Esophagus muscularis mucosa (tissue), 4 donors: ENCODE measurements around the gene SLC39A2. TPM values are rescaled to one million over a fixed set of nuclear protein-coding genes. Genes with fewer than 3 reads are reported as not detected.

Source experiments
- DNase-seq: peaks from one replicate; pipeline ENCODE4 v3.0.0-alpha.2; 2017; ENCODE audit errors: extremely low spot score
- H3K27ac ChIP-seq, 4 donors: fragments of 200-600 bp; sonication (generic); replicated peaks in 1 of 4; 1 replicate in 3 of 4; 2 replicates in 1 of 4; pipeline ENCODE4 v1.5.1; 2016 to 2019; ENCODE audit warnings: mild to moderate bottlenecking in 1 of 4
- H3K27me3 ChIP-seq, 4 donors: fragments of 200-600 bp; sonication (generic); one replicate each; pipeline versions ENCODE4 v1.5.1 to v1.6.0; 2016 to 2019
- H3K36me3 ChIP-seq, 4 donors: fragments of 200-600 bp; sonication (generic); one replicate each; pipeline ENCODE4 v1.5.1; 2016 to 2019
- H3K4me1 ChIP-seq, 4 donors: fragments of 200-600 bp; sonication (generic); one replicate each; pipeline ENCODE4 v1.5.1; 2016 to 2019
- H3K4me3 ChIP-seq, 4 donors: fragments of 200-600 bp; sonication (generic); 1 replicate in 2 of 4; 2 replicates in 2 of 4; pipeline ENCODE4 v1.5.1; 2016 to 2019; ENCODE audit warnings: mild to moderate bottlenecking in 4 of 4, moderate library complexity in 1 of 4
- H3K9me3 ChIP-seq, 4 donors: fragments of 200-600 bp; sonication (generic); 1 replicate in 3 of 4; 2 replicates in 1 of 4; pipeline ENCODE4 v1.5.1; 2016 to 2019
- EP300 ChIP-seq: sonication (generic); formaldehyde crosslinking; IDR thresholded peaks from one replicate; pipeline ENCODE4 v1.6.1; 2017; ENCODE audit warnings: antibody characterized with exemption
- POLR2A ChIP-seq: fragments of 450-650 bp; IDR thresholded peaks from one replicate; pipeline ENCODE4 v1.6.1; 2017; ENCODE audit warnings: antibody characterized with exemption, moderate library complexity, mild to moderate bottlenecking, low read depth
- POLR2AphosphoS5 ChIP-seq, 2 donors: sonication (generic); formaldehyde crosslinking; IDR thresholded peaks; one replicate each; pipeline ENCODE4 v1.6.1; 2017; ENCODE audit warnings: antibody characterized with exemption in 2 of 2
- WGBS: methylation state at CpG from one replicate; pipeline ENCODE4 v1.1.5; 2018; 5-methylcytosine and 5-hydroxymethylcytosine counted together
- intact Hi-C: fragments of 100-400 bp; cut with DNase I; formaldehyde crosslinking; loops from one replicate; pipeline ENCODE4 v1.15.1; 2023
- total RNA-seq, 4 donors: library from RNA; depleted of rRNA; stranded (reverse); fragments of >200 nt; gene quantifications; one replicate each; pipeline versions ENCODE4 v1.1.0 to v1.2.1, GENCODE V29; 2016
- TF ChIP-seq, protein P1 (sequence below), 3 experiments: fragments of 200-600 bp in 2 of 3; fragments of 450-650 bp in 1 of 3; sonication (generic) in 2 of 3; IDR thresholded peaks; one replicate each; pipeline ENCODE4 v1.5.1; 2017 to 2019; ENCODE audit warnings: antibody characterized with exemption in 3 of 3, mild to moderate bottlenecking in 2 of 3, moderate library complexity in 1 of 3

The SLC39A2 gene
- total RNA-seq, 4 donors from 2014 or later, result not detected

DNA sequence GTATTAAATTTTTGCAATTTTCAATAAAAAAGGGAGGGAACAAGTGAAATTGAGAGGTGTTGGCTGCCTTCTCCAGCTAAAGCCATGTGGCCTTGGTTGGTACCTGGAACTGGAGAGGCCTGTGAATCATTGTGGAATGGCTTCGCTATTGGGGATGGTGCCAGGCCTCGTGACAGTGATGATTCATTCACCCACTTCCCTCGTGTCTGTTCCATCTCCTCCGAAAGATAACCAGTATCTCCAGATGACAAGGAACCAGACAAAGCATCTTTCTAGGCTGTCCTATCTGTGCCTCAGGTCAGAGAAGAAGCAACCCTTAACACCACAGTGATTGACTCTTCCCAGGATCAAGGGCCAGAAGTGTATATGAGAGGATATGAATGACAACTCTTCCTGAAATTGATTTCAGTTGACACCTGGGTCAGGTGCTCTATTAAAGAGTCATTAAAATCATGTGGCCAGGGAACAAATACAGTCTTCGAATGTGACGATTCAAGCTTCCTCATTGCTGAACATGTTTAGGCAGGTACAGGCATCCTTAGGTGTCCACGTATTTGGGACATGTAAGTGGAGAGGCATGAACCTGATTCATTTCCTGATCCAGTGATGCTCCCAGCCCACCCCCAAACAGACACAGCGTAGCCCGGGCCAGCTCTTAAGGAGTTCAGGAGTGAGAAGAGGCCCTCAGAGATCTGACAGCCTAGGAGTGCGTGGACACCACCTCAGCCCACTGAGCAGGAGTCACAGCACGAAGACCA, 42.8 kb downstream of the SLC39A2 start, which contains the start of gene RNASE7:
RNASE7 (plus strand) TSS at position 687 of the 758 bp plus-strand sequence. CDS start 631 bp downstream, outside the sequence.
- H3K27ac ChIP-seq, result no peak within 1 kb of the TSS
- H3K4me1 ChIP-seq, result peaks cover 44 to 48% (median 45%) of the 10 kb centered on the region in 4 donors
- WGBS, result 76% methylated on average over 11 of the region's 11 CpGs
- no peaks in the 10 kb centered on the region for H3K9me3 ChIP-seq
- intact Hi-C loops, result loop anchor here (10.0 kb wide), 1 partner anchor 187 kb away; no protein-coding TSS in a partner anchor
- DNase-seq, result no peak
- H3K36me3 ChIP-seq, result no peaks in the 10 kb centered on the region
- no peak within 1 kb of the TSS for H3K4me3 ChIP-seq
- no peaks in the 10 kb centered on the region for H3K27me3 ChIP-seq
- TF ChIP-seq, protein P1, sequence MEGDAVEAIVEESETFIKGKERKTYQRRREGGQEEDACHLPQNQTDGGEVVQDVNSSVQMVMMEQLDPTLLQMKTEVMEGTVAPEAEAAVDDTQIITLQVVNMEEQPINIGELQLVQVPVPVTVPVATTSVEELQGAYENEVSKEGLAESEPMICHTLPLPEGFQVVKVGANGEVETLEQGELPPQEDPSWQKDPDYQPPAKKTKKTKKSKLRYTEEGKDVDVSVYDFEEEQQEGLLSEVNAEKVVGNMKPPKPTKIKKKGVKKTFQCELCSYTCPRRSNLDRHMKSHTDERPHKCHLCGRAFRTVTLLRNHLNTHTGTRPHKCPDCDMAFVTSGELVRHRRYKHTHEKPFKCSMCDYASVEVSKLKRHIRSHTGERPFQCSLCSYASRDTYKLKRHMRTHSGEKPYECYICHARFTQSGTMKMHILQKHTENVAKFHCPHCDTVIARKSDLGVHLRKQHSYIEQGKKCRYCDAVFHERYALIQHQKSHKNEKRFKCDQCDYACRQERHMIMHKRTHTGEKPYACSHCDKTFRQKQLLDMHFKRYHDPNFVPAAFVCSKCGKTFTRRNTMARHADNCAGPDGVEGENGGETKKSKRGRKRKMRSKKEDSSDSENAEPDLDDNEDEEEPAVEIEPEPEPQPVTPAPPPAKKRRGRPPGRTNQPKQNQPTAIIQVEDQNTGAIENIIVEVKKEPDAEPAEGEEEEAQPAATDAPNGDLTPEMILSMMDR (IDR thresholded peaks at IDR 0.05), result no peak
- TF ChIP-seq EP300, result no peak
- TF ChIP-seq POLR2AphosphoS5 (IDR thresholded peaks at IDR 0.05), result no peak
- no peak for TF ChIP-seq POLR2A

DNA sequence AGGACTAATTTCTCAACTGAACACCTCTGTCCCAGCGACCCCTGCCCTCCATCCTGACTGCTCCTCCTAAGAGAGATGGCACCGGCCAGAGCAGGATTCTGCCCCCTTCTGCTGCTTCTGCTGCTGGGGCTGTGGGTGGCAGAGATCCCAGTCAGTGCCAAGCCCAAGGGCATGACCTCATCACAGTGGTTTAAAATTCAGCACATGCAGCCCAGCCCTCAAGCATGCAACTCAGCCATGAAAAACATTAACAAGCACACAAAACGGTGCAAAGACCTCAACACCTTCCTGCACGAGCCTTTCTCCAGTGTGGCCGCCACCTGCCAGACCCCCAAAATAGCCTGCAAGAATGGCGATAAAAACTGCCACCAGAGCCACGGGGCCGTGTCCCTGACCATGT, 43.8 kb downstream of the SLC39A2 start:
- WGBS, result 55% methylated on average over 8 of the region's 8 CpGs
- TF ChIP-seq, protein P1 (IDR thresholded peaks at IDR 0.05), result no peak
- no peak for TF ChIP-seq EP300
- Histone ChIP-seq H3K36me3 (no peaks in the 10 kb centered on the region), H3K27me3 (no peaks in the 10 kb centered on the region), H3K27ac (no peak overlapping the region), H3K4me1 (peaks cover 46 to 53% (median 49%) of the 10 kb centered on the region in 4 donors), H3K9me3 (no peaks in the 10 kb centered on the region), H3K4me3 (no peak overlapping the region)
- intact Hi-C loops, result loop anchor here (10.0 kb wide), 1 partner anchor 188 kb away; no protein-coding TSS in a partner anchor
- no peak for DNase-seq

DNA sequence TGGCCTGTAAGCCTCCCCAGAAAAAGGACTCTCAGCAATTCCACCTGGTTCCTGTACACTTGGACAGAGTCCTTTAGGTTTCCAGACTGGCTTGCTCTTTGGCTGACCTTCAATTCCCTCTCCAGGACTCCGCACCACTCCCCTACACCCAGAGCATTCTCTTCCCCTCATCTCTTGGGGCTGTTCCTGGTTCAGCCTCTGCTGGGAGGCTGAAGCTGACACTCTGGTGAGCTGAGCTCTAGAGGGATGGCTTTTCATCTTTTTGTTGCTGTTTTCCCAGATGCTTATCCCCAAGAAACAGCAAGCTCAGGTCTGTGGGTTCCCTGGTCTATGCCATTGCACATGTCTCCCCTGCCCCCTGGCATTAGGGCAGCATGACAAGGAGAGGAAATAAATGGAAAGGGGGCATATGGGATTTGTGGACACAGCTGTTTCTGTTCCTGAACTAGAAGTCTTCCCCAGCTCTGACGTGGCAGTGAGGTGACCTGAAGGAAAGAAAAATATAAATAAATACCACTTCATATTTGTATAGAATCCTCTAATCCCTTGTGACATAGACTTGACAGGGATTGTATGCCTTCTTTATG, 44.4 kb downstream of the SLC39A2 start:
- Histone ChIP-seq H3K27me3 (no peaks in the 10 kb centered on the region), H3K27ac (no peak overlapping the region), H3K9me3 (no peaks in the 10 kb centered on the region), H3K4me1 (peaks cover 40 to 53% (median 46%) of the 10 kb centered on the region in 4 donors), H3K4me3 (no peak overlapping the region), H3K36me3 (no peaks in the 10 kb centered on the region)
- intact Hi-C loops, result loop anchor here (10.0 kb wide), 1 partner anchor 189 kb away; no protein-coding TSS in a partner anchor
- DNase-seq, result no peak
- TF ChIP-seq POLR2AphosphoS5 (IDR thresholded peaks at IDR 0.05) (no peak), EP300 (no peak), POLR2A (no peak)
- TF ChIP-seq, protein P1 (IDR thresholded peaks at IDR 0.05), result no peak
- 44% methylated on average over 2 of the region's 2 CpGs for WGBS

DNA sequence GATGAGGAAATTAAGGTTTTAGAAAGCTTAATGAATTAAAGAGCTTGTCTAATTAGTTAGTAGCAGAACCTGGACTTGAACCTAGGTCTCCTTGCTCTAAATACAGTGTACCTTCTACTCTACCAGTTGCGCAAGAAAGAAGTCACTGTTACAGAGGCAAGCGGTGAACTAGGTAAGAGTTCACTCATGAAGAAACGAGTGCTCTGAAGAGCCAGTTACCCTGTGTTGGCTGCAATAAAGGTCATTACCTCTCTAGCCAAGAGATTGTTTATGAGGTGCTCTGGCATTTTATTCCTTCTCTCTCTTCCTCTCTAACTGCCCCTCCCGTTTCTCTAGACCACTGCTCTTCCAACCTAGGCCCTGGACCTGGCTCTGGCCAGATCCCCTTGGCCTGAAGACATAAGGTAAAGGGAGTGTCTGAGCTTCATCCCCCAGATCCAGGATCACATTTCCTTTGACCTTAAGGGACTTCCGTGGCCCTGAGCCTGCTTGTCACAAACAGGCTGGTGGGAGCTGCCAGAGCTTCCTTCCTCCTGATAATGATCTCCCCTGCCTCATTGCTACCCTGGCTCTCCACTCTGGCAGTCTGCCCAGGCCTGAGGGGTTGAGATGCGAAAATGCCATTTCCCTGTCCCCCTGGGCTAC, 45.0 kb downstream of the SLC39A2 start:
- no peaks in the 10 kb centered on the region for H3K36me3 ChIP-seq
- peaks cover 34 to 50% (median 40%) of the 10 kb centered on the region in 4 donors for H3K4me1 ChIP-seq
- intact Hi-C loops, result loop anchor here (10.0 kb wide), 1 partner anchor 189 kb away; no protein-coding TSS in a partner anchor
- H3K4me3 ChIP-seq, result no peak overlapping the region
- H3K27me3 ChIP-seq, result no peaks in the 10 kb centered on the region
- no peak for DNase-seq
- H3K27ac ChIP-seq, result no peak overlapping the region
- 48% methylated on average over 6 of the region's 6 CpGs for WGBS
- TF ChIP-seq, protein P1 (IDR thresholded peaks at IDR 0.05), result no peak
- TF ChIP-seq EP300 (no peak), POLR2AphosphoS5 (IDR thresholded peaks at IDR 0.05) (no peak), POLR2A (no peak)
- H3K9me3 ChIP-seq, result no peaks in the 10 kb centered on the region
